NCI-H128 (cell line): ENCODE results near the gene ZNF212.
A peak's percentile ranks its signal among the peaks of the same experiment; 100 is the strongest.

Experiments used
- DNase-seq: peaks from one replicate; lab custom pipeline; 2025; ENCODE audit not compliant: unreplicated experiment; lab: John Stamatoyannopoulos, UW

The ZNF212 gene

GRCh38 chr7:149239345-149240143, at the start of gene ZNF212:
TSS of gene ZNF212 (plus strand) at chr7:149239651. CDS start at chr7:149239779, 128 bp downstream.
- DNase-seq = peak; percentile 76

DNA sequence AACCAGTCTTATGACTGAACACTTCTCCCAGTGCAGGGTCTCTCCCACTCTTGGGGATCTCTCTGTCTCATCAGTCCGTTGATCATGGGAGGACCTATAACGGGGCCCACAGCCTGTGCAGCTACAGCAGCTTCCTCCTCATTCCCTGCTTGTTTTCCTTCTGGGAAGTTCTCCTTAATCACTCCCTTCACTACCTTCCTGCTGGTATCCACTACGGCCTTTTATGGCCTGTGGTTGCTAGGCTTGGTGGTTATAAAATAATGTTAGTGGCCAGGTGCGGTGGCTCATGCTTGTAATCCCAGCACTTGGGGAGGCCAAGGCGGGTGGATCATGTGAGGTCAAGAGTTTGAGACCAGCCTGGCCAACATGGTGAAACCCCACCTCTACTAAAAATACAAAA, 47.6 kb upstream of the ZNF212 start:
- no peak for DNase-seq

- no peak for DNase-seq
Measured at GRCh38 chr7:149194799-149195179, 44.7 kb upstream of the ZNF212 start.

DNA sequence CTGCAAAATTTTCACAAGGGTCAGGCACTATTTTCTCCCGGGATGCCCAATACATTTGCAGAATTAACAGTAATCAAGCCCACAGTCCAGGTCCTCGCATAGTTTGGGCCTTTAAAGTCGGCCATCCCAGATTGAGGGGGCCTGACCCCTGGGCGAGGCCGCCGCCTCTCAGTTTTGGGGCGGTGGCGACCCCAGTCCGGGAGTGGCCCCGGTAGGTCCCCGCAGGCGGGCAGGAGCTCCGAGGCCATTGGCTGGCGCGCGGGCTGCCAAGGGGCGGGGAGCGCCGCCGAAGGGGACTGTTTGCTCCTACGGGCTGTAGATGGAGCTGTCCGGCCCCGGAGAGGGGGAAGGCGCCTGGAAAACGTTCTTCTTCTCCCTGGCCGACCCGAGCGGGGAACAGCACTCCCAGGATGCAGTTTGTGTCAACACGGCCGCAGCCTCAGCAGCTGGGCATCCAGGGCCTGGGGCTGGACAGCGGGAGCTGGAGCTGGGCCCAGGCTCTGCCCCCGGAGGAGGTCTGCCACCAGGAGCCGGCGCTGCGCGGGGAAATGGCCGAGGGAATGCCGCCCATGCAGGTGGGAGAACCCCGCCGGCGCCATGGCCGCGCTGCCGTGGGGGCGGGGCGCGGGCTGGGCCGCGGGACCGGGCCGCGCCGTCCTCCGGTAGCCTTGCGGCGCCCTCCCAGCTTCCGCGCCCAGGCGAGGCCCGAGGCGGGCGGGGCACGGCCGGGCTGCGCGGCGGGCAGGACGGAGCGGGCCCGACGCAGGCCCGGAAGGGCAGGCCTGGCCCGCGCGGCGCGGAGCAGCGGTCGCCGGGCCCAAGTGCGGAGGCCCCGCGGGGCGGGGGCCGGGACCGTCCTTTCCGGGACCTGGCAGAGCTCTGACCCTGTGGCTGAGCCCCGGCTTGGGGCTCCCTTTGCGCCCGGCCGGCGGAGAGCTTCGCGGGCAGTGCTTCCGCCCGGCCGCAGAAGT, 44.0 kb upstream of the ZNF212 start, which contains the start of gene ZNF282:
Gene ZNF282 (plus strand): TSS at position 367 of the 971 bp plus-strand sequence. CDS start 44 bp downstream, at position 411.
- peak; percentile 79 for DNase-seq

DNA sequence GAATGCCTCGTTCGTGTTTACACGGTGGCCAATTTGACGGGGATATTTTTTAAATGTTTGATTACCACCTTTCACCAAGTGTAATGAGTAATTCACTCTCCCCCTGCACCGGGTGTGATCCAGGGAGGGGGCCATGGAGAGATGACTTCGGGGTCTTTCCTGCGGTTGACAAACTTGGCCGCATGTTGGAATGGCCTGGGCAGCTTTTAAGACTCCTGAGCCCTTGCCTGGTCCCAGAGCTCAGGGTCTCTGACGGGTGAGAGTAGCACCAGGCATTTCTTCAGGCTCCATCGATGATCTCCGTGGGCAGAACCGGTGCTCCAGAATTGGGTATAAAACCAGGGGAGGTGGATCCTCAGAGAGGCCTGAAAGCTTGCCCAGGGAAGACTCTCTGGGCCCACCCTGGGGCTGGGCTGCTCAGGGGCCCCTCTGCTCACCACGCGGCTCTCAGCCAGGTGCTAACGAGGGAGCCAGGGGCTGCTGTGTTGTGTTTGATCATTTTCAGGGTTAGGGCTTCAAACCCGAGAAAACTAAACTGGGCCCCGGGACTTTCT, 43.2 kb upstream of the ZNF212 start:
- no peak for DNase-seq

DNA sequence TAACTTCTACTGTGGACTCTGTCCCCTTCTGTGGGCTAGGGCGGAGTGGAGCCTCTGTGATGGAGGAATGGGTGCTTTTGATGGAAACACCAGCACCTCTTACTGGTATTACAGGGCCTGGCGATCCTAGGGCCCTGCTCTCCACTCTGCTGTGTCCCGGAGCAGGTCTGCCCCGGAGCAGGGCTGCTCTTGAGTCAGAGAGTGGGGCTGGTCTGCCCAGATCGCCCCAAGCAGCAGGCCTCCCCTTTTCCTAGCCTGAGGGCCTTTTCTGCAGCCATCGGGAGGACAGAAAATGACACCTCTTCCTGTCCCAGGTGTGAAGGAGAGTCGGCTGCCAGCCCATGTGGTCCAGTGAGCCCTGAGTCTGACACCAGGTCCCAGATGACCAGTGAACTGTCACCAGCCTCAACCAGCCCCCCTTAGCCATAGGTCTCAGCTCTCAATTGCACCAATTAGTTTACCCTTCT, 42.7 kb upstream of the ZNF212 start:
- no peak for DNase-seq

- no peak for DNase-seq
Measured at GRCh38 chr7:149197675-149198074, 41.8 kb upstream of the ZNF212 start.

DNA sequence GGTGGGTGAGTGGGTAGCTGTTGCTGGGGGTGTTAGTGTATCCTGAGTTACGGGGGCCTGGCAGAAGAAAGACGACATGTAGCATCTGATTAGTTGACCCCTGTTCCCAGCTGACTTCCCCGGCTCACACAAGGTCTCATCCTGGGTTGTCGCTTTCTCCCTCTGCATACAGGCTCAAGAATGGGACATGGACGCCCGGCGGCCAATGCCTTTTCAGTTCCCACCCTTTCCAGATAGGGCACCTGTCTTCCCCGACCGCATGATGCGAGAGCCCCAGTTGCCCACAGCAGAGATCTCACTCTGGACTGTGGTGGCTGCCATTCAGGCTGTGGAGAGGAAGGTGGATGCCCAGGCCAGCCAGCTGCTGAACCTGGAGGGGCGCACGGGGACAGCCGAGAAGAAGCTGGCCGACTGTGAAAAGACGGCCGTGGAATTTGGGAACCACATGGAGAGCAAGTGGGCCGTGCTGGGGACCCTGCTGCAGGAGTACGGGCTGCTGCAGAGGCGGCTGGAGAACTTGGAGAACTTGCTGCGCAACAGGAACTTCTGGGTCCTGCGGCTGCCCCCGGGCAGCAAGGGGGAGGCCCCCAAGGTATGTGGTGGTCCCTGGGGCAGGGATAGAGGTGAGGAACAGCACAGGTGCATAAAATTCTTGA, 41.2 kb upstream of the ZNF212 start:
- DNase-seq = no peak

DNA sequence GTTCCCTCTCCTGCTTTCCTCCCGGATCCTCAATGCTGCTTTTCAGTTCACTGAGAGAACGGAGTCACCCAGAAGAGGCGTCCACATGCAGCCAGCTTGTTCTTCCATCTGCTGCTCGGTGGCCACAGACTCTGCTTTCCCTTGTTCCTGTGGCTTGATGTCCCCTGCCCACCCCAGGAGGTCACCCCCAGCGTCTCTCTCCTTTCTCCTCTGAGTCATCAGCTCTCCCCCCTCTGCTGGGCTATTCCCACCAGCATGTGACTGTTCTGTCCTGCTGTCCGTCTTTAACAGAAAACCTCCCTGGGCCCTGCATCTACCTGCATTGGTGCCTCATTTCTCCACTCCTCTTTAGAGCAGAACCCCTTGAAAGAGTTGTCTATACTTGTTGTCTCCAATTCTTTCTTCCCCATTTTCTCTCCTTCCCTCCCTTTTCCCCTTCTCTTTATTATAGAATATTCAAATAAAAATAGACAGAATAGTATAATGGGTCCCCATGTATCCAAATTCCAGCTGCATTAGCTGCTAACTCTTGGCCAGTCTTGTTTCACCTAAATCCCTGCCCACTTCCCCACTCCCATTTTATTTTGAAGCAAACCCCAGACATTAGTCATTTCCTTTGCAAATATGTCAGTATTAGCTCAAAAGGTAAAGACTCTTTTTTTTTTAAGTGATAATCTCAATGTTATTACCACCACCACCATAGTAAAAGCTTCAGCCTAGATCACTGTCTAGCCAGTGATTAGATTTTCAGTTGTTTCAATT, 40.0 kb upstream of the ZNF212 start:
- no peak for DNase-seq

DNA sequence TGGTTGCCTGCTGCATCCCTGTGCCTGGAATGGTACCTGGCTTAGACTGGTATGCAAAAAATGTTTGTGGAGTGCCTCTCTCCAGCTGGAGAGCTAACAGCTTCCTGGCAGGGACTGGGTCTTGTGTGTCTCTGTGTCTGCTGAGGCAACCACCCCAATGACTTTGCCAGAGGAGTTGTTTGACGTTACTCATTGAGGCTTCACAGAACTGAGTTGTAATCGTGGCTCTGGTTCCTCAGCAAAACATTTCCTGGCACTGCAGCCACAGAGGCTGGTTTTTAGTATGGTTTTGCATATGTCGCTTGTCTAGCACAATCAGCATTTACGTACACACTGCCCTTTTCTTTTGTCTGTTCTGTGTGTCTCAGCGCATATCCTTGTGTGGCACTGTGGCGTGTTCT, 36.6 kb upstream of the ZNF212 start:
- no peak for DNase-seq

GRCh38 chr7:149205690-149206381, 33.6 kb upstream of the ZNF212 start:
- DNase-seq = no peak

DNA sequence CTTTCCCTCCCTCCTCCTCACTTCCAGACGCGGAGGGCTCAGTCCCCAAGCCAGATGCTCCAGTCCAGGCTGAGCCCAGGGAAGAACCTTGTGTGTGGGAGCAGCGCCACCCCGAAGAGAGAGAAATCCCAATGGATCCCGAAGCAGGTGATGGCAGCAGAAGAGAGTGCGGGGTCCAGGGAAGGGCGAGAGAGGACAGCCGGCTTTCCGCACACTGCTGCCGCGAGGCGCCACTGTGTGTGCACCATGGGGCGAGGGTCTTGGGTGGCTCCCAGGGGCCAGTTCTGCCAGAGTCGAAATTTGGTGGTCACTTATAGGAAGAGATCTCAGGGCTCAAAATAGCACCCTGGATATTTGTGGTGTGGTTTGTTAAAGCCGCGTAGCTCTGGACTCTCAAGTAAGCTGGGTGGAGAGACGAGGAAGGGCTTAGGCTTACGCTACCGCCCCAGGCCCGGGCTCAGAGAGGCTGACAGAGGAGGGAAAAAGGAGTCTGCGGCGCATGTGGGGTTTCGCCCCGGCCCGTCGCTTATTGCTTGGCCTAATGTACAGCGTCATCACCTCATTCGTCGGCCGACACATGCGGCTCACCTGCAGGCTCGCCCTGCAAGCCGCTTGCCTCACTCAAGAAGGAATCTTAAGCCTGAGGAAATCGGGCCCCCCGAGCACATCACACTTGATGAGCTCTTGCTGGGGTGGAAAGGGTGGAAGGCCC, 32.0 kb upstream of the ZNF212 start:
- DNase-seq = no peak

DNA sequence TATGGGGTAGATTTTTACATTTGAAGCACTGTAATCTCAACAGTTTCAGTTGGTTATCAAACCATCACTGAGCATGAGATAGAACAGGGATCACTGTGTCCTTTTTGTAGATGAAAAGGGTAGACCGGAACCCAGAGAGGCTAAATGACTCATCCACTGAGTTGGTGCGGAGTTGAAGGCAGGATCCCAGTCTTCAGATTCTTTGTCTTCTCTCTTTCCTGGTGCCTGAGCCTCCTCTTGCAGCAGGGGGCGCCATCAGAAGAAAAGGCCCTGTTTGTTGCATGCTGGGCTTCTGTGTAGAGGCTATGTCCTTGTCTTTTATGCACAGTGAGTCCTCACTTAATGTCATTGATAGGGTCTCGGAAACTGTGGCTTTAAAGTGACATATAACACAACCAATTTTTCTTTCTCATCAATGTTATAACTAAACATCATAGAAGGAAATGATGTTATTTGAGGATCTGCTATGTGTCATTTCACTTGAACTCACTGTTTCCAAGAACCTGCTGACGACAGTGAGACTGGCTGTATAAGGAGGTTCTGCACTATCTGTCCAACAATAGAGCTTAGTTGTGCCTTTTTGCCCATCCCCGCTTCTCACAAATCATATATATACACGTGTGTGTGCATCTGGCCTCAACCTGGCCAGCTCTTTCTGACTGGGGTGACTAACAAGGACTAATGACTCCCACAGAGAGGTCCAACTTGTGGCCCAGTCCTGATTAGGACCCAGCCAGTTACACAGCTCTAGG, 29.8 kb upstream of the ZNF212 start:
- no peak for DNase-seq

GRCh38 chr7:149210551-149210950, 28.9 kb upstream of the ZNF212 start:
- no peak for DNase-seq

DNA sequence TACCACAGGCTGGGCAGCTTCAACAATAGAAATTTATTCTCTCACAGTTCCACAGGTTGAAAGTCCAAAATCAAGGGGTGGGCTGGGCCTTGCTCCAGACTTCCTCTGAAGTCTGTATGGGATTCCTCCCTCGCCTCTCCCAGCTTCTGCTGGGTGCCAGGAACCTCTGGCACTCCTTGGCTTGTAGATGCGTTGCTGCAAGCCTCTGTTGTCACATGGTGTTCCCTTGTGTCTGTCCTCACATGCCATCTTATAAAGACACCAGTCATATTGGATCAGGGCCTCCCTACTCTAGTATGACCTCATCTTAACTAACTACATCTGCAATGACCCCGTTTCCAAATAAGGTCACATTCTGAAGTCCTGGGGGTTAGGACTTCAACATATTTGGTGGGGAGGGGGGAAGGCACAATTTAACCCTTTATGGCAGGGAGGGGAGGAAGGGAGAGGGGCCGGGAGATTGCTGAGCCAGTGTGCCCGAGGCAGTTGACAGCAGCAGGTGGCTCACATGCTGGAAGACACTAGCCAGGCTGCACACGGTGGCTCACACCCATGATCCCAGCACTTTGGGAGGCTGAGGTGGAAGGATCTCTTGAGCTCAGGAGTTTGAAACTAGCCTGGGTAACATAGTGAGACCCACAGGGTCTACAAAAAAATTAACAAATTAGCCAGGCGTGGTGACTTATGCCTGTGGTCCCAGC, 25.3 kb upstream of the ZNF212 start:
- no peak for DNase-seq

DNA sequence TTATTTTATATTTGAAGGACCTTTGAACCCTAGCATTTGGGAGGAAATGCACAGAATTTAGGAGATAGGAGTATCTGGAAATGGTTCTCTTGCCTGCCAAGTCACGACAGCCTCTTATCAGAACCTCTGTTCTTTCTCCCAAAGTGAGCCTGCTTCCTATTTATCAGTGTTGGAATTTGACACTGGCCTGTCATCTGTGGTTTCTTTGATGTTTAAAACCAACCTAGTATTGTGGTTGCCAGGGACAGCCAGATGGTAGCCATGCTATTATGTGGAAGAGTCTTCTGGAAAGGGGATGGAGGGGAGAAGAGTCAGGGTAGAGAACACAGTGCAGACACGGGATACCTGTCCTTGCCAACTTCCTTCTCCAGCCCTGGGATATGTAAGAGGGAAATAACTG, 23.0 kb upstream of the ZNF212 start:
- no peak for DNase-seq

DNA sequence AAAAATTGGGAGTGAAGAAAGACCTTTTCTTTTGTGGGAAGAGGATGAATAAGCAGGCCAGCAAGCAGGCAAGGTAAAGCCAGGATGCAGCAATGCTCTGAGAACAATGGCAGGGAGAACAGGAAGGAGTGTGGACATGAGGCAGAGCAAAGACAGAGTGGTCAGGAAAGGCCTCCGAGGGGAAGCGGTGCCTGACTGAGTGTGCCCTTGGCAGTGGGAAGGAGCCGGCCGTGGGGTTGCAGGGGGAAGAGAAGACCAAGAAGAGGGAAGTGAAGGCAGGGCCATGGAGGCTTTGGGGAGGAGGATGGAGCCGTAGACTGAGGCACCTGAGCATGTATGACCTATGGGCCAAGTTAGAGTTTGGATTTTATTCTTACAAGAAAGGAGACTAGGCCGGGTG, 21.9 kb upstream of the ZNF212 start:
- DNase-seq = no peak
